Stimulated activated CD8-positive, alpha-beta memory T cell treated with anti-CD3 and anti-CD28 coated beads, Interleukin-7, amount 100 ng/mL, for 1 hour (primary cell): ENCODE data around the gene CCDC157.

Experiments used
- DNase-seq, 2 donors: peaks; one replicate each; pipeline ENCODE4 v3.0.0-alpha.2; 2020; ENCODE audit warnings: low read depth in 2 of 2

Gene CCDC157

DNA sequence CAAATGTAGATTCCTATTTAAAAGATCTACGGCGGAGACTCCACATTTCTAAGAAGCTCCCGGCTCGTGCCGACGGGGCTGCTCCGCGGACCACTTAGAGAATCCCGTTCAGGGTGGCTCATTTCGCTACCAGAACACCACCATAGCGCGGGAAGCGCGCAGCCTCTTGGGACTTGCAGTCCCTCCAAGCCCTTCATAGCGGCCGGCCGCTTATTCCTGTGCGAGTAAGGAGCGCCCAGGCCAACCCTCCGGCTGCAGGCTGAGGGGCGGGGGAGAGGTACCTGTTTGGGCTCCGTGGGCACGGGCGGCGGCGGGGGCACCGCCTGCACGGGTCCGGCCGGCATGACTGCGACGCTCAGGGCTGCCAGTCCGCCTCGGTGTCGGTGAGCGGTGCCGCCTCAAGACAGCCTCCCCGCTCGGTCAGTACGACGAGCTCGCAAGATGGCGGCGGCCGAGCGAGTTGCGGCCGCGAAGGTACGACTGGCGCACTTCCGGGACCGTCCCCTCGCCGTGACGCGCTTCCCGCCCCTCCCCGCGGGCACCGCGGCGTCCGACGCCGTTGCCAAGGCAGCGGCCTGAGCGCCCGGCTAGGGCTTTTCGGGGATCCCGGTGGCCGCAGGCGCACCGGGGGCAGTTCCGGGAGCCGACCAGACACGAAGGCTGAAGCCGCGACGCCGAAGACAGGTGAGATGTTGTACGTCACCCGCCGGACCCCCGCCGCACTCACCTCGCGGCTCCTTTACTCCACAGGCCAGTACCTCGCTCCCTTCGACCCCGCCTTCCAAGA is at the start of gene CCDC157, which contains the start of gene SF3A1:
Gene CCDC157, plus strand, starts transcription at position 559 of the 787 bp plus-strand sequence. CDS start 8,994 bp downstream, outside the sequence.
Gene SF3A1, minus strand, starts transcription at position 446 of the 787 bp plus-strand sequence. Its CDS starts 102 bp downstream, at position 344.
- DNase-seq: peak; percentile 64 to 68

DNA sequence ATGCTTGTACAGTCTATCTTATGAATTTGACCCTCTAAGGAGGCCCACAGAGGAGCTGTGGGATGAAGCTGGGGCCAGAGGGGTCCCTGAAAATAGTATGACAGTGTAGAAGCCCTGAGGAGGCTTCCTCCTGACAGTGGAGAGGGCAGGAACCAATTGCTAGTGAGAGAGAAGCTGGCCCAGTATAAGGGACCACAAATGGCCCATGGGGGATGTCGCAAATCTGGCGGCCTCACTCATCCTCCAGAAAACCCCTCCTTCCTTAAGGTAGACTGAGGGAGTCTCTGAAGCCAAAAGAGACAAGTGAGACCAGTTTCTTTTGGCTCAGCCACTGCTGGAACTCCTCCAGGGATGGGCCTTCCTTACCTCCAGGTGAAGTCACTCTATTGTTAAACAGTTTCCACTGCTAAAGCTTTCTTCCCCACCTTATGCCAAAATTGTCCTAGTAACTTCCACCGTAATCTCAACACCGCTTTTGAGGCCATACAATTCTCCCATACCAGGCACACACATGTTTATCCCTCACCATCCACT is 49.7 kb upstream of the CCDC157 start:
- no peak for DNase-seq

DNA sequence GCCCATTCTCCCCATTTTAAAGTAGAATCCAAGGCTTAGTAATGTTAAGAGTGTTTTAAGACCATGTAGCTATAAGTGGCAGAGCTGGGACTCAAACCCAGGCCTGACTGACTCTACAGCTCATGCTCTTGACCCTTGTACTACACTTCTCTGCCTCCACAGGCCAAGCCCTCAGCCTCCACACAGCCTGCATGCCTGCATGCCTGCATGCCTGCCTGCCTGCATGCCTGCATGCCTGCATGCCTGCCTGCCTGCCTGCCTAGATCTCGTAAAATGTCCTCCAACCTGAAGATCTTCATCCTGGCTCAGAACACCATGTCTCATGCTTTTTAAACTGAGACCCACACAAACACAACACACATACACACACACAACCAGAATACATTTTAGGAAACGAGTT is 48.7 kb upstream of the CCDC157 start:
- DNase-seq: no peak

DNA sequence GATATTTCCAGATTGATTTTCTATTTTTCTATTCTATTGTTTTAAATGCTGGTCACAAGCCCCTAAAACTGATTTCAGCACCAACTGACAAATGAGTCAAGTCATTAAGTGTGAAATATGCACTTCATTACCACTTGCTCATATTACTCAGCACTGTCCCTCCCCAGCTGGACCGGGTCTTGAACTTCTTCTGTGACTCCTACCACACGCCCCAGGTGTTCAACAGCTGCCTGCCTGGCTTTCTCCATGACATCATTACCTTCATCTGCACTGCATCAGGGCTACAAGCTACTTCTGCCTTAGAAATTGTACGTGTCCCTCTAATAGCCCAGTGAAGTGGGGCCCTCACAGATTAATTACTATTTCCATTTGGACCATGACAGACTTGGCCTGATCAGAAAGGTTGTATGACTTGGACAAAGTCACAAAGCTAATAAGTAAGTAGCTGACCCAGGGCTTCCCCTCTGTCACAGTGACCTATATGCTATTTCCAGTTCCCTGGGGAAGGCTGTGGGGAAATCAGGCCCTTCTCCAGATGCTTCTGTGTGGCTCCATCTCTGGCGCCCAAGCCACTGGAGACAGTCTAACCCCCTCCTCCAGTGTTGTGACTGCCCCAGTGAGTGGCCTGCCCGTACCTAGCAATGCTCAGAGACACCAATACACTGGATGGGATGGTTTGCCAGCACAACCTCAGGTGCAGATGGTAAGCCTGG is 48.1 kb upstream of the CCDC157 start:
- DNase-seq: no peak

GRCh38 chr22:30309951-30310741 is 46.7 kb upstream of the CCDC157 start:
- DNase-seq: no peak

GRCh38 chr22:30310881-30311771 is 45.7 kb upstream of the CCDC157 start:
- no peak for DNase-seq

GRCh38 chr22:30312053-30312452 is 44.8 kb upstream of the CCDC157 start:
- DNase-seq: no peak

GRCh38 chr22:30313527-30314363 is 43.1 kb upstream of the CCDC157 start:
- no peak for DNase-seq

DNA sequence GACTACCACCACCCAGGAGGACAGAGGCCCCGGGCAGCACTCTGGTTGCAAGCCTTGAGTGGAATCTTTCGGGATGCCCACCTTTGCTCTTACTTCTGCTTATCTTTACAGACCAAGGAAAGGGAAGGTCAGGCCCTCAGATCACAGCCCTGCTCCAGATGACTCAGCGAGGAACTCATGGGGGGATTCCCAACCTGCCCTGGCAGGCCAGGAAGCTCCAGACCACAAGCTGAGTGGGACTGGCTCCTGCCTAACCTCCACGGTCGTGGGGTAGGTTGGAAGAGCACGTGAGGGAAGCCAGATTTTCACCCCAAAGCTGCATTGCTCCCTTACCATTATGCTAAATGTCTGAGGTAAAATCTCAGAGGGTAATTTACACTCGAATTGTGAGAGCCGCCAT is 41.9 kb upstream of the CCDC157 start:
- no peak for DNase-seq

DNA sequence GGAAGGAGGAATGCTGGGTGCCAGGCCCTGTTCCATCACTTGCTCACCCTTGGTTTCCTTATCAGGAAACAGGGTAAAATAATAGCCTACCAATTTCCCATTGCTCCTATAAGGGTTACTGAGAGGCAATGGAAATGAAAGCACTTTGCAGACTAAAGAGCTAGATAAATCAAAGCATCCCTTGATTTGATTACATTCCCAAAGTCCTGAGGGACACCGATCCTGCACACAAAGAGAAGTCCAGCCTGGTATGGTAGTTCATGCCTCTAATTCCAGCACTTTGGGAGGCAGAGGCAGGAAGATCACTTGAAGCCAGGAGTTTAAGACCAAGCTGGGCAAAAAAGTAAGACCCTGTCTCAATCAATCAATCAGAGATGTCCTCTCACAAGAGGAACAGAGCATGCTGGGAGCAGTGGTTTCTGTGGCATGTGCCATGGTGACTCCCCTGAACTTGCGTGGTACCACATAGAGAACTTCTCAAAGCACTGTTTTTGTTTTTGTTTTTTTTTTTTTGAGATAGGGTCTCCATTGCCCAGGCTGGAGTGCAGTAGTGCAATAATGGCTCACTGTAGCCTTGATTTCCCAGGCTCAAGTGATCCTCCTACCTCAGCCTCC is 40.7 kb upstream of the CCDC157 start:
- DNase-seq: no peak

GRCh38 chr22:30317778-30318177 is 39.0 kb upstream of the CCDC157 start:
- DNase-seq: no peak

DNA sequence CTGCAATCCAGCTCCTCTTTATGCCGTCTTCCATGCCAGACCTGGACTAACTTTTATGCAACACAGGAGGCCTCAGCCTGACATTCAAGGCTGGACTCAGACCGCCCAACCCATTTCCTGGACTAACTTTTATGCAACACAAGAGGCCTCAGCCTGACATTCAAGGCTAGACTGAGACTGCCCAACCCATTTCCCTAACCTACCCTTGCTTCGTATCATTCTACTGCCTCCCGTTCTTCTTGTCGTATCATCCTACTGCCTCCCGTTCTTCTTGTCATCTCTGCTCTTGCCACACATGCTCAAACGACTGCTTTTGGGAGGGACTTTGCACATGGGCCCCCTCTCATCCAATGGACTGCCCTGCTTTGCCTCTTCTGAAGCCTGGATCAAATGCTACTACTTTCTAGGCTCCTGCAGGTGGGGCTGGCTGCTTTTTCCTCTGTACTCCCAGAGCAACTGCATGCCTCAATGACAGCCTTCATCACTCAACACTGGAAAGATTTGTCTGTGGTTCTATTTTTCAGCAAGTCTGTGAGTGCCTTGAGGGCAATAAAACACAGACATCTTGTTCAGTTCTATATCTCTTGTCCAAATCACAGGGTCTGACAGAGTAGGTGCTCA is 37.9 kb upstream of the CCDC157 start:
- DNase-seq: no peak

DNA sequence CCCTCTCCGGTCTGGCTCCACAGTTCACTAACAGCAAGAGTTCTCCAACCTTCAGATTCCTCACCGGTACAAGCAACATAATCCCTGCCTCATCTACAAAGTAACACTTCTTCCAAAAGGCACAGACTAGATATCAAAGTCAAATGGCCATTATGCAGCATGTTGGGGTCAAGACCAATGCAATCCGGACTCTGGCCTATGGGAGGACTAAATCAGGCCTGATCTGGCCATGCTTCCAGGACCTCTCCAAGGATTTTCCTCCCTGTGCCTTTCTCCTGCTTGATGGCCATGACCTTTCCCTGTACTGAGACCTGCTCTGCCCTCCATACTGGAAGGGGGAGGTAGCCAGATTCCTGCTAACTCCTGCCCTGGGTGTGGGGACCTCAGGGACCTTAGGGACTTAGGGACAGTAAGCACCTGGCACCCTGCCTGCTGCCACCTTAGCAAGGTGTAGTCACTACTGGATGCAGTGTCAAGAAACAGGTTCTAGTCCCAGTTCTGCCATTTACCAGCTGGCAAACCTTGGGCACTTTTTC is 36.7 kb upstream of the CCDC157 start:
- no peak for DNase-seq

GRCh38 chr22:30321461-30321860 is 35.3 kb upstream of the CCDC157 start:
- DNase-seq: no peak

- no peak for DNase-seq
These were observed 33.6 kb upstream of the CCDC157 start for GRCh38 chr22:30323246-30323645.

DNA sequence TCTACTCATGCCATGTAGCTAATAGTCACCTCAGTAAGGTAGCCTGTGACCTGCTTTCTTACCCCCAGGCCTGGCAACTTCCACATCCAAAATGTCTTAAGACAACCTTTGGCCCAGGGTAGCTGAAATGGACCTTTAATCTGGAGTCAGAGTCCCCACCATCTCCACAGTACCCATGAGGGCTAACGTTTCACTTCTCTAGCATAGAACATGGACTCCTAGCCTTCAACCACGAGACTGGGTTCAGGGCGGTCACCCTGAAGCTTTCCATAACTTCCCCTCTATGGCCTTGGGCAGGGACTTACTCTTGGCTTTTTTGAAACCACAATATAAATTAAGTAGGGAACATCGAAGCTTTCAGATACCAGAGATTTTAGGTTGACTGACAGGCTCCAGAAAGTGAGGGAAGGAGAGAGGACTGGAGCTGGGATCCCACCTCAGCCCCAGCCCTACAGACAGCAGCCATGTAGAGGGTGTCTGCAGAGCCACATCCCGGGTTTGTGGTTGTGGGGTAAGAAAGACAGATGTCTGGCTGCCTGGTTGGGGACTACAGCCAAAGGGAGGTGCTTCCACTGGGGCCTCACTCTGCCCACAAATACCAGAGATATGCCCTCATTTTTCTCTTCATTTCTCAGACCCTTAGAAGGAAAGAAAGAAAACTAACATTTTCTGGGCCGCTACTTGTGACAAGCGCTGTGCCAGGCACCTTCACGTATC is 32.6 kb upstream of the CCDC157 start:
- no peak for DNase-seq

GRCh38 chr22:30325065-30325720 is 31.6 kb upstream of the CCDC157 start:
- DNase-seq: no peak
